Activated CD4-positive, alpha-beta T cell treated with anti-CD3 and anti-CD28 coated beads, Interleukin-2, amount 10 ng/mL, durations not matched to agents 7 days and 5 days (primary cell): Measurements from ENCODE around the gene CAMK2G. TPM values are rescaled to one million over a fixed set of nuclear protein-coding genes. Genes with fewer than 3 reads are reported as not detected.

Experiments
- CTCF ChIA-PET: fragments of 350-600 bp; sonication (Branson Sonifier 250); formaldehyde crosslinking; loops from one replicate; lab custom pipeline; 2021; ENCODE audit warnings: antibody characterized with exemption; lab: Charles Lee
- POLR2A ChIA-PET: fragments of 350-600 bp; sonication (Branson Sonifier 250); formaldehyde crosslinking; loops from one replicate; lab custom pipeline; 2021; ENCODE audit warnings: antibody characterized with exemption; lab: Charles Lee
- DNase-seq: peaks from one replicate; pipeline ENCODE4 v3.0.0-alpha.2; 2020
- H3K27ac Mint-ChIP-seq: one replicate; pipeline ENCODE4 v1.8.0; 2021; ENCODE audit warnings: mild to moderate bottlenecking, moderate library complexity, mixed read lengths
- H3K27me3 Mint-ChIP-seq: one replicate; pipeline ENCODE4 v1.8.0; 2021; ENCODE audit warnings: mixed read lengths
- H3K36me3 Mint-ChIP-seq: one replicate; pipeline ENCODE4 v1.8.0; 2021; ENCODE audit warnings: low read depth, mixed read lengths
- H3K4me1 Mint-ChIP-seq: one replicate; pipeline ENCODE4 v1.8.0; 2021; ENCODE audit warnings: mixed read lengths
- H3K4me3 Mint-ChIP-seq: one replicate; pipeline ENCODE4 v1.8.0; 2021; ENCODE audit warnings: mild to moderate bottlenecking, moderate library complexity, mixed read lengths
- H3K9me3 Mint-ChIP-seq: one replicate; pipeline ENCODE4 v1.8.0; 2021; ENCODE audit warnings: mixed read lengths
- total RNA-seq, 2 experiments: library from RNA; stranded (reverse); gene quantifications; one replicate each; pipeline ENCODE4 v1.2.3, GENCODE V29; 2021

Gene CAMK2G
- total RNA-seq, 2 experiments from 2014 or later: 54.4 to 55.8 TPM

GRCh38 chr10:73810735-73811465 is 63.5 kb downstream of the CAMK2G start:
- POLR2A ChIA-PET: no interaction called here

GRCh38 chr10:73810358-73810734 is 64.0 kb downstream of the CAMK2G start:
- ChIA-PET CTCF (interaction anchor here (0.6 to 1.3 kb wide), 4 partner anchors 24 to 488 kb away, joined by 3 to 4 read pairs (median 3); a partner anchor contains a TSS), POLR2A (no interaction called here)
- no peaks in the 10 kb centered on the region for H3K27me3 Mint-ChIP-seq
- peaks cover 59% of the 10 kb centered on the region for H3K36me3 Mint-ChIP-seq
- peaks cover 55% of the 10 kb centered on the region for H3K4me1 Mint-ChIP-seq
- DNase-seq: peak; percentile 31
- H3K4me3 Mint-ChIP-seq: peak overlapping the region; percentile 87
- H3K9me3 Mint-ChIP-seq: no peaks in the 10 kb centered on the region
- peak overlapping the region; percentile 98 for H3K27ac Mint-ChIP-seq

More at GRCh38 chr10:73810735-73811465, 63.5 kb downstream of the CAMK2G start:
- CTCF ChIA-PET: interaction anchor here (0.6 to 1.3 kb wide), 4 partner anchors 25 to 489 kb away, joined by 3 to 4 read pairs (median 3); a partner anchor contains a TSS
- Mint-ChIP-seq H3K4me1 (peaks cover 54% of the 10 kb centered on the region), H3K36me3 (peaks cover 56% of the 10 kb centered on the region), H3K27ac (peak overlapping the region; percentile 98), H3K27me3 (no peaks in the 10 kb centered on the region), H3K9me3 (no peaks in the 10 kb centered on the region), H3K4me3 (peak overlapping the region; percentile 87)
- DNase-seq: peak; percentile 63

GRCh38 chr10:73809061-73809818 is 65.1 kb downstream of the CAMK2G start:
- H3K27ac Mint-ChIP-seq: peak overlapping the region; percentile 98
- POLR2A ChIA-PET: no interaction called here
- no peak for DNase-seq
- H3K9me3 Mint-ChIP-seq: no peaks in the 10 kb centered on the region
- peaks cover 55% of the 10 kb centered on the region for H3K4me1 Mint-ChIP-seq
- CTCF ChIA-PET: interaction anchor here (0.6 to 2.6 kb wide), 7 partner anchors 10 to 1062 kb away, joined by 3 to 9 read pairs (median 4); partner anchors contain the start of gene ZSWIM8
- peaks cover 56% of the 10 kb centered on the region for H3K36me3 Mint-ChIP-seq
- H3K27me3 Mint-ChIP-seq: no peaks in the 10 kb centered on the region
- peak overlapping the region; percentile 87 for H3K4me3 Mint-ChIP-seq

GRCh38 chr10:73808021-73808815 is 66.1 kb downstream of the CAMK2G start:
- peaks cover 60% of the 10 kb centered on the region for H3K36me3 Mint-ChIP-seq
- peaks cover 61% of the 10 kb centered on the region for H3K4me1 Mint-ChIP-seq
- POLR2A ChIA-PET: no interaction called here
- no peak for DNase-seq
- no peak overlapping the region for H3K27ac Mint-ChIP-seq
- CTCF ChIA-PET: interaction anchor here (0.6 to 2.6 kb wide), 6 partner anchors 9 to 1063 kb away, joined by 3 to 9 read pairs (median 4); partner anchors contain the start of gene ZSWIM8
- H3K4me3 Mint-ChIP-seq: no peak overlapping the region
- no peaks in the 10 kb centered on the region for H3K27me3 Mint-ChIP-seq
- H3K9me3 Mint-ChIP-seq: no peaks in the 10 kb centered on the region

- Mint-ChIP-seq H3K4me3 (no peak overlapping the region), H3K9me3 (no peaks in the 10 kb centered on the region), H3K36me3 (peaks cover 60% of the 10 kb centered on the region), H3K27me3 (no peaks in the 10 kb centered on the region), H3K4me1 (peaks cover 54% of the 10 kb centered on the region), H3K27ac (peak overlapping the region; percentile 73)
- CTCF ChIA-PET: interaction anchor here (1.1 to 2.6 kb wide), 3 partner anchors 13 to 72 kb away, joined by 4 to 20 read pairs (median 9); partner anchors contain the start of gene ZSWIM8
- no peak for DNase-seq
- POLR2A ChIA-PET: no interaction called here
Measured at GRCh38 chr10:73807471-73807870, 66.9 kb downstream of the CAMK2G start.

GRCh38 chr10:73806176-73806950 is 68.0 kb downstream of the CAMK2G start:
- CTCF ChIA-PET: interaction anchor here (1.1 to 3.0 kb wide), 4 partner anchors 12 to 73 kb away, joined by 3 to 20 read pairs (median 7); partner anchors contain the start of gene ZSWIM8
- Mint-ChIP-seq H3K9me3 (no peaks in the 10 kb centered on the region), H3K27me3 (no peaks in the 10 kb centered on the region), H3K27ac (no peak overlapping the region), H3K4me1 (peaks cover 54% of the 10 kb centered on the region), H3K36me3 (peaks cover 65% of the 10 kb centered on the region), H3K4me3 (no peak overlapping the region)
- POLR2A ChIA-PET: no interaction called here
- no peak for DNase-seq

- H3K27me3 Mint-ChIP-seq: no peaks in the 10 kb centered on the region
- peak overlapping the region; percentile 47 for H3K27ac Mint-ChIP-seq
- ChIA-PET CTCF (interaction anchor here (0.9 to 3.0 kb wide), 2 partner anchors 17 to 76 kb away, joined by 3 to 10 read pairs; partner anchors contain the start of gene ZSWIM8), POLR2A (no interaction called here)
- DNase-seq: no peak
- H3K4me3 Mint-ChIP-seq: no peak overlapping the region
- no peaks in the 10 kb centered on the region for H3K9me3 Mint-ChIP-seq
- H3K36me3 Mint-ChIP-seq: peaks cover 60% of the 10 kb centered on the region
- peaks cover 37% of the 10 kb centered on the region for H3K4me1 Mint-ChIP-seq
Measured at GRCh38 chr10:73803680-73804286, 70.6 kb downstream of the CAMK2G start.

GRCh38 chr10:73802276-73802991 is 71.9 kb downstream of the CAMK2G start:
- peaks cover 24% of the 10 kb centered on the region for H3K4me1 Mint-ChIP-seq
- no peaks in the 10 kb centered on the region for H3K9me3 Mint-ChIP-seq
- H3K27ac Mint-ChIP-seq: no peak overlapping the region
- ChIA-PET CTCF (interaction anchor here (1.0 kb wide), 1 partner anchor 9 kb away, joined by 3 read pairs; no protein-coding TSS in a partner anchor), POLR2A (no interaction called here)
- DNase-seq: no peak
- no peak overlapping the region for H3K4me3 Mint-ChIP-seq
- H3K27me3 Mint-ChIP-seq: no peaks in the 10 kb centered on the region
- peaks cover 54% of the 10 kb centered on the region for H3K36me3 Mint-ChIP-seq

- no peak overlapping the region for H3K4me3 Mint-ChIP-seq
- ChIA-PET POLR2A (no interaction called here), CTCF (interaction anchor here (0.9 to 1.0 kb wide), 3 partner anchors 8 to 79 kb away, joined by 3 read pairs; no protein-coding TSS in a partner anchor)
Measured at GRCh38 chr10:73801253-73801590, 73.1 kb downstream of the CAMK2G start.

GRCh38 chr10:73800560-73801252 is 73.6 kb downstream of the CAMK2G start:
- H3K36me3 Mint-ChIP-seq: peaks cover 46% of the 10 kb centered on the region
- CTCF ChIA-PET: interaction anchor here (0.6 to 0.9 kb wide), 3 partner anchors 28 to 404 kb away, joined by 3 read pairs; no protein-coding TSS in a partner anchor
- POLR2A ChIA-PET: no interaction called here
- H3K4me3 Mint-ChIP-seq: no peak overlapping the region
- no peak overlapping the region for H3K27ac Mint-ChIP-seq
- H3K9me3 Mint-ChIP-seq: no peaks in the 10 kb centered on the region
- peaks cover 7% of the 10 kb centered on the region for H3K4me1 Mint-ChIP-seq
- H3K27me3 Mint-ChIP-seq: no peaks in the 10 kb centered on the region
- DNase-seq: no peak

More at GRCh38 chr10:73801253-73801590, 73.1 kb downstream of the CAMK2G start:
- DNase-seq: no peak
- no peaks in the 10 kb centered on the region for H3K9me3 Mint-ChIP-seq
- no peaks in the 10 kb centered on the region for H3K27me3 Mint-ChIP-seq
- peaks cover 12% of the 10 kb centered on the region for H3K4me1 Mint-ChIP-seq
- H3K27ac Mint-ChIP-seq: no peak overlapping the region
- peaks cover 50% of the 10 kb centered on the region for H3K36me3 Mint-ChIP-seq
